HEK293 (cell line): ENCODE results near the gene ARAP1.

Experiments used
- SP7 ChIP-seq: fragments of 450-650 bp; formaldehyde crosslinking; IDR thresholded peaks from 2 replicates; pipeline ENCODE4 v1.5.1; 2016; ENCODE audit warnings: missing biosample characterization, missing genetic modification characterization
- ZBTB17 ChIP-seq: fragments of 450-650 bp; formaldehyde crosslinking; IDR thresholded peaks from 2 replicates; pipeline ENCODE4 v1.5.1; 2016; ENCODE audit warnings: missing biosample characterization, missing genetic modification characterization
- ZNF394 ChIP-seq: fragments of 450-650 bp; formaldehyde crosslinking; IDR thresholded peaks from 2 replicates; pipeline ENCODE4 v1.5.1; 2016; ENCODE audit warnings: missing biosample characterization, missing genetic modification characterization, mild to moderate bottlenecking, moderate library complexity, borderline replicate concordance
- ZNF561 ChIP-seq: fragments of 450-650 bp; IDR thresholded peaks from 2 replicates; pipeline ENCODE4 v1.5.1; 2018; ENCODE audit warnings: missing biosample characterization, missing genetic modification characterization, borderline replicate concordance
- ZNF747 ChIP-seq: fragments of 450-650 bp; formaldehyde crosslinking; IDR thresholded peaks from 2 replicates; pipeline ENCODE4 v1.5.1; 2016; ENCODE audit warnings: missing biosample characterization, missing genetic modification characterization
- ZNF792 ChIP-seq: fragments of 450-650 bp; formaldehyde crosslinking; IDR thresholded peaks from 2 replicates; pipeline ENCODE4 v1.5.1; 2016; ENCODE audit warnings: missing biosample characterization, missing genetic modification characterization
- ZNF830 ChIP-seq: fragments of 450-650 bp; IDR thresholded peaks from 2 replicates; pipeline ENCODE4 v1.5.0; 2018; ENCODE audit warnings: missing biosample characterization, missing genetic modification characterization, low read depth, mild to moderate bottlenecking, moderate library complexity
- TF ChIP-seq, protein P1 (sequence below): fragments of 450-650 bp; formaldehyde crosslinking; IDR thresholded peaks from 2 replicates; pipeline ENCODE4 v1.5.1; 2016; ENCODE audit warnings: missing biosample characterization, missing genetic modification characterization
- TF ChIP-seq, protein P2 (sequence below): fragments of 450-650 bp; formaldehyde crosslinking; IDR thresholded peaks from 2 replicates; pipeline ENCODE4 v1.5.1; 2016; ENCODE audit warnings: missing biosample characterization, missing genetic modification characterization, borderline replicate concordance
- TF ChIP-seq, protein P3 (sequence below): fragments of 450-650 bp; formaldehyde crosslinking; IDR thresholded peaks from 2 replicates; pipeline ENCODE4 v1.5.1; 2016; ENCODE audit warnings: missing biosample characterization, missing genetic modification characterization

DNA sequence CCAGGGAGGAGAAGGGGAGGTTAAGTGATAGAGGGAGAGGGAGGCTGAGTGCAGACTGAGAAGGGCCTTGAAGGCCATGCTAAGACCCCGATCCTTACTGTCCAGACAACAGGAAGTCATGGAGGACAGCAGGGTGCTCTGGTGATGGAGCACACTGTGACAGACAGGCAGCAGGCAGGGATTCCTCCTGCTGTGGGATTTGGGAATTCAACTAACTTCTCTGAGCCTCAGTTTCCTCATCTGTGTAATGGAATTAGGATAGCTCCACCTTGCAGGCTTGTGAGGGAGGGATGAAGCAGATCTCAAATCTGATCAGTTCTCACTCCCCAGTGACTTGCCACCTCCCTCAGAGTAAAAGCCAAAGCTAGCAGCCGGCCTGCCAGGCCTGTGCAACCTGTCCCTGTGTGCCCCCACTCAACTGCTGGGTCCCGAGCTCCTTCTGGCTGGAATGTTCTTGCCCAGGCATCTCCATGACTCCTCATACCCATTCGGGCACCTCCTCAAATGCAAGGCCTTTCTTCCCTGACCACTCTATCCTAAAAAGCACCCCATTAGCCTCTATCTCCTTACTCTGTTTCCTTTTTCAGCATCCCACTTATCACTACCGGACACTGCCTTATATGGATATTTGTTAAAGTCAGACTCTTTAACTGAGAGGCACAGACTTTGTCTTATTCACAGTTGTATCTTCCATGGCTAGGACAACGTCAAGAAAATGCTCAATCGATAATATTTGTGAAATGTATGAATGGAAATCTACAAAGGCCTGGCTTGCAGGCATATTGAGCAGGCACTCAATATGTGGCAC lies 9.5 kb downstream of the ARAP1 start:
- TF ChIP-seq, protein P1, sequence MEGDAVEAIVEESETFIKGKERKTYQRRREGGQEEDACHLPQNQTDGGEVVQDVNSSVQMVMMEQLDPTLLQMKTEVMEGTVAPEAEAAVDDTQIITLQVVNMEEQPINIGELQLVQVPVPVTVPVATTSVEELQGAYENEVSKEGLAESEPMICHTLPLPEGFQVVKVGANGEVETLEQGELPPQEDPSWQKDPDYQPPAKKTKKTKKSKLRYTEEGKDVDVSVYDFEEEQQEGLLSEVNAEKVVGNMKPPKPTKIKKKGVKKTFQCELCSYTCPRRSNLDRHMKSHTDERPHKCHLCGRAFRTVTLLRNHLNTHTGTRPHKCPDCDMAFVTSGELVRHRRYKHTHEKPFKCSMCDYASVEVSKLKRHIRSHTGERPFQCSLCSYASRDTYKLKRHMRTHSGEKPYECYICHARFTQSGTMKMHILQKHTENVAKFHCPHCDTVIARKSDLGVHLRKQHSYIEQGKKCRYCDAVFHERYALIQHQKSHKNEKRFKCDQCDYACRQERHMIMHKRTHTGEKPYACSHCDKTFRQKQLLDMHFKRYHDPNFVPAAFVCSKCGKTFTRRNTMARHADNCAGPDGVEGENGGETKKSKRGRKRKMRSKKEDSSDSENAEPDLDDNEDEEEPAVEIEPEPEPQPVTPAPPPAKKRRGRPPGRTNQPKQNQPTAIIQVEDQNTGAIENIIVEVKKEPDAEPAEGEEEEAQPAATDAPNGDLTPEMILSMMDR (tag by site-specific recombination): no peak
- TF ChIP-seq ZNF792 (tag by site-specific recombination): no peak
- TF ChIP-seq, protein P2, sequence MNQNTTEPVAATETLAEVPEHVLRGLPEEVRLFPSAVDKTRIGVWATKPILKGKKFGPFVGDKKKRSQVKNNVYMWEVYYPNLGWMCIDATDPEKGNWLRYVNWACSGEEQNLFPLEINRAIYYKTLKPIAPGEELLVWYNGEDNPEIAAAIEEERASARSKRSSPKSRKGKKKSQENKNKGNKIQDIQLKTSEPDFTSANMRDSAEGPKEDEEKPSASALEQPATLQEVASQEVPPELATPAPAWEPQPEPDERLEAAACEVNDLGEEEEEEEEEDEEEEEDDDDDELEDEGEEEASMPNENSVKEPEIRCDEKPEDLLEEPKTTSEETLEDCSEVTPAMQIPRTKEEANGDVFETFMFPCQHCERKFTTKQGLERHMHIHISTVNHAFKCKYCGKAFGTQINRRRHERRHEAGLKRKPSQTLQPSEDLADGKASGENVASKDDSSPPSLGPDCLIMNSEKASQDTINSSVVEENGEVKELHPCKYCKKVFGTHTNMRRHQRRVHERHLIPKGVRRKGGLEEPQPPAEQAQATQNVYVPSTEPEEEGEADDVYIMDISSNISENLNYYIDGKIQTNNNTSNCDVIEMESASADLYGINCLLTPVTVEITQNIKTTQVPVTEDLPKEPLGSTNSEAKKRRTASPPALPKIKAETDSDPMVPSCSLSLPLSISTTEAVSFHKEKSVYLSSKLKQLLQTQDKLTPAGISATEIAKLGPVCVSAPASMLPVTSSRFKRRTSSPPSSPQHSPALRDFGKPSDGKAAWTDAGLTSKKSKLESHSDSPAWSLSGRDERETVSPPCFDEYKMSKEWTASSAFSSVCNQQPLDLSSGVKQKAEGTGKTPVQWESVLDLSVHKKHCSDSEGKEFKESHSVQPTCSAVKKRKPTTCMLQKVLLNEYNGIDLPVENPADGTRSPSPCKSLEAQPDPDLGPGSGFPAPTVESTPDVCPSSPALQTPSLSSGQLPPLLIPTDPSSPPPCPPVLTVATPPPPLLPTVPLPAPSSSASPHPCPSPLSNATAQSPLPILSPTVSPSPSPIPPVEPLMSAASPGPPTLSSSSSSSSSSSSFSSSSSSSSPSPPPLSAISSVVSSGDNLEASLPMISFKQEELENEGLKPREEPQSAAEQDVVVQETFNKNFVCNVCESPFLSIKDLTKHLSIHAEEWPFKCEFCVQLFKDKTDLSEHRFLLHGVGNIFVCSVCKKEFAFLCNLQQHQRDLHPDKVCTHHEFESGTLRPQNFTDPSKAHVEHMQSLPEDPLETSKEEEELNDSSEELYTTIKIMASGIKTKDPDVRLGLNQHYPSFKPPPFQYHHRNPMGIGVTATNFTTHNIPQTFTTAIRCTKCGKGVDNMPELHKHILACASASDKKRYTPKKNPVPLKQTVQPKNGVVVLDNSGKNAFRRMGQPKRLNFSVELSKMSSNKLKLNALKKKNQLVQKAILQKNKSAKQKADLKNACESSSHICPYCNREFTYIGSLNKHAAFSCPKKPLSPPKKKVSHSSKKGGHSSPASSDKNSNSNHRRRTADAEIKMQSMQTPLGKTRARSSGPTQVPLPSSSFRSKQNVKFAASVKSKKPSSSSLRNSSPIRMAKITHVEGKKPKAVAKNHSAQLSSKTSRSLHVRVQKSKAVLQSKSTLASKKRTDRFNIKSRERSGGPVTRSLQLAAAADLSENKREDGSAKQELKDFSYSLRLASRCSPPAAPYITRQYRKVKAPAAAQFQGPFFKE (tag by site-specific recombination): no peak
- TF ChIP-seq ZNF394 (tag by site-specific recombination): no peak
- no peak for TF ChIP-seq ZNF747 (tag by site-specific recombination)
- no peak for TF ChIP-seq ZBTB17 (tag by site-specific recombination)
- TF ChIP-seq ZNF830 (tag by site-specific recombination): no peak
- no peak for TF ChIP-seq ZNF561 (tag by site-specific recombination)
- TF ChIP-seq, protein P3, sequence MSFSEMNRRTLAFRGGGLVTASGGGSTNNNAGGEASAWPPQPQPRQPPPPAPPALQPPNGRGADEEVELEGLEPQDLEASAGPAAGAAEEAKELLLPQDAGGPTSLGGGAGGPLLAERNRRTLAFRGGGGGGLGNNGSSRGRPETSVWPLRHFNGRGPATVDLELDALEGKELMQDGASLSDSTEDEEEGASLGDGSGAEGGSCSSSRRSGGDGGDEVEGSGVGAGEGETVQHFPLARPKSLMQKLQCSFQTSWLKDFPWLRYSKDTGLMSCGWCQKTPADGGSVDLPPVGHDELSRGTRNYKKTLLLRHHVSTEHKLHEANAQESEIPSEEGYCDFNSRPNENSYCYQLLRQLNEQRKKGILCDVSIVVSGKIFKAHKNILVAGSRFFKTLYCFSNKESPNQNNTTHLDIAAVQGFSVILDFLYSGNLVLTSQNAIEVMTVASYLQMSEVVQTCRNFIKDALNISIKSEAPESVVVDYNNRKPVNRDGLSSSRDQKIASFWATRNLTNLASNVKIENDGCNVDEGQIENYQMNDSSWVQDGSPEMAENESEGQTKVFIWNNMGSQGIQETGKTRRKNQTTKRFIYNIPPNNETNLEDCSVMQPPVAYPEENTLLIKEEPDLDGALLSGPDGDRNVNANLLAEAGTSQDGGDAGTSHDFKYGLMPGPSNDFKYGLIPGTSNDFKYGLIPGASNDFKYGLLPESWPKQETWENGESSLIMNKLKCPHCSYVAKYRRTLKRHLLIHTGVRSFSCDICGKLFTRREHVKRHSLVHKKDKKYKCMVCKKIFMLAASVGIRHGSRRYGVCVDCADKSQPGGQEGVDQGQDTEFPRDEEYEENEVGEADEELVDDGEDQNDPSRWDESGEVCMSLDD (tag by site-specific recombination): no peak
- TF ChIP-seq SP7 (tag by site-specific recombination): no peak
